Stimulated activated CD8-positive, alpha-beta memory T cell treated with anti-CD3 and anti-CD28 coated beads, Interleukin-12 subunit alpha, Interleukin-12 subunit beta, amount 100 ng/mL, for 24 hours (primary cell): ENCODE results near the gene MEGF9.
"Not testable (repeated sequence)": the region's sequence is repeated elsewhere in the genome, so short reads cannot be mapped to it uniquely, and the experiment has no call there.

Experiments used
- DNase-seq: peaks from one replicate; pipeline ENCODE4 v3.0.0-alpha.2; 2020; ENCODE audit errors: extremely low read depth

MEGF9 gene

DNA sequence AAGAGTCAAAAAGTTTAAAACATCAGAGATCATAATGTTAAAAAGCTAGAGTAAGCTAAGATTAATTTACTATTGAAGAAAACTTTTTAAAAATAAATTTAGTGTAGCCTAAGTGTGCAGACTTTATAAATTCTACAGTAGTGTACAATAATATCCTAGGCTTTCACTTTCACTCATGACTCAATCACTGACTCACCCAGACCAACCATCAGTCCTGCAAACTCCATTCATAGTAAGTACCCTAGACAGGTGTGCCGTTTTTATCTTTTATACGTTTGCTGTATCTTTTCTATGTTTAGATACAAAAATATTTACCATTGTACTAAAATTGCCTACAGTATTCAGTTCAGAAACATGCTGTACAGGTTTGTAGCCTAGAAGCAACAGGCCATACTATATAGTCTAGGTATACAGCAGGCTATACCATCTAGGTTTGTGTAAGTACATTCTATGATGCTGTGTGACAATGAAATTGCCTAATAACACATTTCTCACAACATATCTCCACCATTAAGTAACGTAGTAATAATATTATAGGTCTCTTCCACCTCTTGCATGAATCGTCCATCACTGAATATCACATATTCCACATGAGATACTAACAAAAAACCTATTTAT lies 59.2 kb downstream of the MEGF9 start:
- no peak for DNase-seq

DNA sequence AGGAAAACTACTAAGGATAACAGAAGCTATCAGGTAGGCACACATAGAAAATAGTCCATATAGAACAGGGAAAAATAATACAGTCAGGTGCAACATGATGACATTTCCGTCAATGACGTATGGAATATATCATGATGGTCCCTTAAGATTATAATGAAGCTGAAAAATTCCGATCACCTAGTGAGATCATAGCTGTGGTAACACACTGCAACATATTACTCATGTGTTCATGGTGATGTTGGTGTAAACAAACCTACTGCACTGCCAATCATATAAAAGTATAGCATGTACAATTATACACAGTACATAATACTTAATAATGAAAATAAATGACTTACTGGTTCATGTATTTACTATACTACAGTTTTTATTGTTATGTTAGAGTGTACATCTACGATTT lies 60.0 kb downstream of the MEGF9 start:
- DNase-seq = no peak

DNA sequence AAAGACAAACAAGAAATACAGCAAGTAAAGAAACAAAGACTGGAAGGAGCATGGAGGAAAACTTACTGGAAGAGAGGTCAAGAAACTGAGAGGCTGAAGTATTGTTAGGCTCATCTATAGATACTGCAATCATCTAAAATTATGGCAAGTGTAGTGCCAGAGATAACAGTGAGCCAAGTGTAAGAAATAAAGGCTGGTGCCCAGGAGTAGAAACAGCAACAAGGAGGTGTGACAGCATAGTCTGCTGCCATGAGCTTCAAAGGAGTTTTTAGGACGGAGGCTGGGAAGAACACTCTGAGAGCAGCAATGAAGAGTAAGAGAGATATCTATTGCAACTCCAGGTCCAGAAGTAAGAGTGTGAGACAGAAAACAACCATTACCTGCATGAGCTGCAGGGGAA lies 60.5 kb downstream of the MEGF9 start:
- DNase-seq = no peak

DNA sequence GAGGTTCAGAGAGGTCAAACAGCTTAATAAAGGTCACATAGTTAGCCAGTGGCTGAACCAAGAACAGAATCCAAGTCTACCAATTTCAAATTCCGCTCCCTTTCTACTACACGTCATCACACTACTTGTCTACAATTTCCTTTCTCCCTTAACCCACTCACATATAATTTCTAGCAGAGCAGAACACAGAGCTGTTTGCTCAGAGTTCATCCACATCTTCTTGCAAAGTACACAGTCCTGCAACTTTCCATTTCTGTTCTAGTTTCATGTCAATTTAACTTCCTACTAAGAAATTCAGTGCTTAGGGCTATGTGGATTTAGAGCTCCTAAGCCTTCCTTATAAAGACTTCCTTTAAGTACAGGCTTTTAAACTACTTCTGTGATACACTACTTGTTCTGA lies 61.3 kb downstream of the MEGF9 start:
- DNase-seq = no peak

DNA sequence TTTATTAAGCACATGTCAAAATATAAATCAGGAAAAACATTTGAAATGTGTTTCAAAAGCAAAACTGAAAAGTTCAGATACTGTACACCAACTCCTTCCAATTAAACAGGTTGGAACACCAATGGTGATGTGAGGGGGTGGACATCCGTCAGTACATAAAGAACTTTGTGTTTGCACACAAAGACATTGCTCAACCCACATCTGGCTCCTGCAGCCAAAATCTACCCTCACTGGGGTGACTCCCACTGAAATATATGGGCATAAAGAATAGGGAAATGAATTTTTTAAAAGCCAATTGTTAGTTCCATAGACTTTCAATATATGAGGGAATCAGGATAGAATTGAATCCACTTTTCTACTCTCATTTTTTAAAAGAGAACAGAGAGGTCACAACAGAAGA lies 63.9 kb downstream of the MEGF9 start:
- no peak for DNase-seq

DNA sequence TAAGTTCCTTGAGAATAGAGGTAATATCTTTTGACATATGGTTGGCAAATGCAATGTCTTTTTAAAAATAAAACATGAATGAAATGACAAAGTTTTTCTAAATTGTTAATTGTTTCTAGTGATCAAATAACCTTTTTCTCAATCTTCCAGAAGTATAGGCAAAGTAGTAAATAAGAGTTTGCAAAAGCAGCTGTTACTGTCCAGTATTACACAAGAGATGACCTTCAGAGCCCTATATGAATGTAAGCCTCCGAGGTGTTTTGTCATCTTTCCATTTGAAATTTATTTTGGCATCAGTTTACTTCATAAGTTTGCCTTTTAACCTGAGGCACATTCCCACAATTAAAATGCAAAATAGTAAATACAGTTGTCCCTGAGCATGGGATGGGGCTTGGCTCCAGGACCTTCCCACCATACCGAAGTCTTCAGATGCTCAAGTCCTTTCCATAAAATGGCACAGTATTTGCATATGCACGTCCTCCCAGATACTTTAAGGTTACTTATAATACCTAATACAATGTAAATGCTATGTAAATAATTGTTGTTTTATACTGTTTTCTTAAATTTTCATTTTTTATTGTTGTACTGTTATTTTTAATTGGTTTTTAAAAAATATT lies 65.6 kb downstream of the MEGF9 start:
- no peak for DNase-seq

DNA sequence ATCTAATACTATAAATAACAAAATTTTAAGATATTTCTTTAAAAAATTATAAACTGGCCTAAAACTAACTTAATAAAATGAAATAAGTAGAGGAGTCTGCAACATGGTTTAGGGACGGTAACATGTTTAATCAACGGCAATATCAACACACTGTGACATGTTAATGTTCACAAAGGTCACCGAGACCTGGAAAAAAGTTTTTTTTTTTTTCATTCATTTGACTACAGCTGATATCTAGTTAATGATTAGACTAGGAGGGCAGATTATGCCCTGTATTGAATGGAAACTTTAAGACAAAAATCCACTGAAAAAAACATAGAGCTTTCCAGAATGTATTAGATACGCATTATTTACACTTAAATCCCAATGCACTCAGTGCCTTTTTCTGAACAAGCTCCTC lies 67.3 kb downstream of the MEGF9 start:
- DNase-seq = no peak

DNA sequence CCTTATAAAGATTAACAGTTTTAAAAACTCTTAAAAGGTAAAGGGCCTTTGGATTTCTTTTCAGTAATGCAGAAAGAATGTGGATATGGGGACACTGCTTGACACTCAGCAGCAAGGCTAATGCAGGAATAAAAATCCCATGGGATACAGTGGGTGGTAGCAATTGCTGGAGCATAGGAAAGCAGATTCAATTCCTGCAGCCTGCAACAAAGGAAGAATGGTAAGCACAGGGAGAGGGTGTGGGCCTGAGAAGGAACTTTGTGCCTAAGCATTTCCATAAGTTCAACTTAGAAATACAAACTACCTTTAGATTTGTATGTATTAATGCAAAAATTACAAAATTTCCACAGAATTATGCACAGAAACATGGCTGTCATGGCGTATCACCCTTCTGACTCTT lies 68.5 kb downstream of the MEGF9 start:
- DNase-seq = no peak

DNA sequence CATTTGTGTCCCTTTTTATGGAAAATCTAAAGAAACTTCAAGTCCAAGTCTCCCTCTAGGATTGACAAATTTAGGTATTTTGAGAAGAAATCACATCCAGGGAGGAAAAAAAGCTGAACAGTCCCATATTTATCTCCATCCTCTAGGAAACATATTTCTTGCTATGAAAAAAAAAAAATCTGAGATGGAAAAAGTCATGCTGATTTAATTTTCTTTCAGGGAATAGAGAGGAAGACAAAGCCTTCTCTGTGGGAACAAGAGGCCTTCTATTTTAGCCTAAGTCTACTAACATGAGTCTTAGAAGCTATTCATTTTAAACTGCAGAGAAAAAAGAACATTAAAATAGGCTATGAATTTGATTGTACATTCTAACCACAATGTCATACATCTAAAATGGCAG lies 71.2 kb downstream of the MEGF9 start:
- DNase-seq = no peak

DNA sequence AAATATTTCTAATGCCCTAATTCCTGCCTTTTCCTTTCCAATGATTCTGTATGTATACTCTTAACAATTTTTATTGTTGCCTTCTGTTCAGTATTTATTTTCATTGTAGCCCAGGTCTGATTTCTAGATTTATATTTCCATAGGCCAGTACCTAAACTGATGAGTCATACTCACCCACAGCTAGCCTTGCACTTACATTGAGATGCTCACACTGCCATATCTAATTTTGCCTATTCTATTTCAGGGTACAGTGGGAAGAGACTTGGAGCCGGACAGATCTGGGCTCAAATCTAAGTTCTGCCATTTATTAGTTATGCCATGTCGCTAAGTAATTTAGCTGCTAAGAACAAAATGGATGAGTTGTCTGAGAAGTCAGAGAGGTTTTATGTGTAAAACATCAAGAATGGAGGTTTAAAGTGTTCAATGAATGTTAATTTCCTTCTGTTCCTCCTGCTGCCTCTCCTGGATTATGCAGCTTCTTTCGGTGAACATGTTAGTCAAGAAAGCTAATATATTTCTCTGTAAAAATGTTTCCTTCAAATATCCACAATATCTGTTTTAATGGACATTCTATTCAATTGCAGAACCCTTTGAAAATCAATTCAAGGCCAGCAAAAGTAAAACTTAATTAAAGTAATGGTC lies 72.0 kb downstream of the MEGF9 start:
- no peak for DNase-seq

DNA sequence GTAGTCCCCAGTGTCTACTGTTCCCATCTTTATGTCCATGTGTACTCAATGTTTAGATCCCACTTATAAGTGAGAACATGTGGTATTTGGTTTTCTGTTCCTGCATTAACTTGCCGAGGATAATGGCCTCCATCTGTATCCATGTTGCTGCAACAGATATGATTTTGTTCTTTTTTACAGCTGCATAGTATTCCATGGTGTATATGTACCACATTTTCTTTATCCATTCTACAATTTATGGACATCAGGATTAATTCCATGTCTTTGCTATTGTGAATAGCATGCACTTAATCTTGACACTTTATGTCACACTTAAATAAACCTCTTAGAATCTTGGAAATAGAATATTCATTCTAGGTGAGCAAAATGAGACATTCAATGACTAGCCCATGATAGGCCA lies 73.4 kb downstream of the MEGF9 start:
- DNase-seq = not testable (repeated sequence)

DNA sequence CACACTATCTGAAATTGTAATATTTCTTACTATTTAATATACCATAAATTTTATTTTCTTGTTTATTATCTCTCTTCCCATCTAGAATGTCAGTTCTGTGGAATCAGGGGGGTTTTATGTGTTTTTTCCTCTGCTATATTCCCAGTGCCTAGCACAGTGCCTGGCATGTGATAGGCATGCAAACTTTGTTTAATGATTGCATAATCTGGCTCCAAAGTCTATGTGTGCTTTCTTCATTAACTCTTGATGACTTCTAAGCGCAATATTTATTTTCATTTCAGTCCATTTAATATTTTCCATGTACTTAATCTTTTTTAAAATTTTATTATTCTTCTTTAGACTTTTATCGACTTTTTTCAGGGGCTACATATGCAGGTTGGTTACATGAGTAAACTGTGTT lies 73.9 kb downstream of the MEGF9 start:
- DNase-seq = no peak

DNA sequence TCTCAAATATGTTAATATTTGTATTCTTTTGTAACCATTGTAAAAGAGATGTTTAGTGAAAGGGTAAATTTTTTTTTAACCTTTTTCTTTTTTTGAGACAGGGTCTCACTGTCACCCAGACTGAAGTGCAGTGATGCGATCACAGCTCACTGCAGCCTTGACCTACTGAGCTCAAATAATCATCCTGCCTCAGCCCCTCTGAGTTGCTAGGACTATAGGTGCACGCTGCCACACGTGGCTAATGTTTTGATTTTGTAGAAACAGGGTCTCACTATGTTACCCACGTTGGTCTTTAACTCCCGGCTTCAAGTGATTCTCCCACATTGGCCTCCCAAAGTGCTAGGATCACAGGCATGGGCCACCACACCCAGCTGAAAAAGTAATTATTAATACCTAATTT lies 76.4 kb downstream of the MEGF9 start:
- DNase-seq = no peak

DNA sequence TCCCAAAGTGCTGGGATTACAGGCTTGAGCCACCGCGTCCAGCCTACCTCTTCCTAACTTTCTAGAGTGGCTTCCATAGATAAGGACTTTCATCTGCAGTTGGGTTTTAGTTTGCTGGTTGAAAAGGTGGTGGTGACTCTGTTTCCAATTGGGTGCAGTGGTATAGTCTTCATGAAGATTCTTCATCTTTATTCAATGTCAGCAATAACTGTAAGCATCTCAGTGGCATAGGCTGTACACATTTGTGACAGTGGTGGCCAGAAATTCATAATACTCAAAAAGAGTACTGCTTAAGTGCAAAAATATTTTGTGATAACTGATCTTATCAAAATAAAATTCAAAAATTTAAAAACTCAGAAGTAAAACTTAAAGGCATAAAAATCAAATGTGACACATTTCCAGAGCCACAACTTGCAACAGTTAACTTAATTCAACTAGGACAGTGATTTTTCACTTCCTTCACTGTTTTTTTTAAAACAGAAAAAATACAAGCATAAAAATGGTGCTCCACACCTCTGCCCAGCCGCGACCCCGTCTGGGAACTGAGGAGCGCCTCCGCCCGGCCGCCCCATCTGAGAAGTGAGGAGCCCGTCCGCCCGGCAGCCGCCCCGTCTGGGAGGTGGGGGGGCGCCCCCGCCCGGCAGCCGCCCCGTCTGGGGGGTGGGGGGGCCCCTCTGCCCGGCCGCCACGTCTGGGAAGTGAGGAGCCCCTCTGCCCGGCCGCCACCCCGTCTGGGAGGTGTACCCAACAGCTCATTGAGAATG lies 77.9 kb downstream of the MEGF9 start:
- DNase-seq = no peak

DNA sequence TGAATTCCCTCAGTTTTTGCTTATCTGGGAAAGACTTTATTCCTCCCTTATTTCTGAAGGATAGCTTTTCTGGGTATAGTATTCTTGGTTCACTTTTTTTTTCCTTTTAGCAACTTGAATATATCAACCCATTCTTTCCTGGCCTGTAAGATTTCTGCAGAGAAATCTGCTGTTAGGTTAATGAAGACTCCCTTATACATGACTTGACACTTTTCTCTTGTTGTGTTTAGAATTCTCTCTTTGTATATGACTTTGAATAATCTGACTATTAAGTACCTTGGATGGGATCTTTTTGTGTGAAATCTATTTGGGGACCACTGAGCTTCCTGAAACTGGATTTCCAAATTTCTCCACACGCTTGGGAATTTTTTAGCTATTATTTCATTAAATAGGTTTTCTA lies 79.3 kb downstream of the MEGF9 start:
- no peak for DNase-seq

DNA sequence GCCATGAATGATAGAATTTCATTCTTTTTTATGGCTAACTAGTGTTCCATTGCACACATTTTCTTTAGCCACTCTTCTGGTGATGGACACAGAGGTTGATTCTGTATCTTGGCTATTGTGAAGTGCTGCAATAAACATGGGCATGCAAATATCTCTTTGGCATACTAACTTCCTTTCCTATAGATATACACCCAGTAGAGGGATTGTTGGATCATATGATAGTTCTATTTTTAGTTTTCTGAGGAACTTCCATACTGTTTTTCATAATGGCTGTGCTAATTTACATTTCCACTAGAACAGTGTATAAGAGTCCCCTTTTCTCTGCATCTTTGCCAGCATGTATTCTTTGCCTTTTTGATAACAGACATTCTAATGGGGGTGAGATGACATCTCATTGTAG lies 83.9 kb downstream of the MEGF9 start:
- no peak for DNase-seq

DNA sequence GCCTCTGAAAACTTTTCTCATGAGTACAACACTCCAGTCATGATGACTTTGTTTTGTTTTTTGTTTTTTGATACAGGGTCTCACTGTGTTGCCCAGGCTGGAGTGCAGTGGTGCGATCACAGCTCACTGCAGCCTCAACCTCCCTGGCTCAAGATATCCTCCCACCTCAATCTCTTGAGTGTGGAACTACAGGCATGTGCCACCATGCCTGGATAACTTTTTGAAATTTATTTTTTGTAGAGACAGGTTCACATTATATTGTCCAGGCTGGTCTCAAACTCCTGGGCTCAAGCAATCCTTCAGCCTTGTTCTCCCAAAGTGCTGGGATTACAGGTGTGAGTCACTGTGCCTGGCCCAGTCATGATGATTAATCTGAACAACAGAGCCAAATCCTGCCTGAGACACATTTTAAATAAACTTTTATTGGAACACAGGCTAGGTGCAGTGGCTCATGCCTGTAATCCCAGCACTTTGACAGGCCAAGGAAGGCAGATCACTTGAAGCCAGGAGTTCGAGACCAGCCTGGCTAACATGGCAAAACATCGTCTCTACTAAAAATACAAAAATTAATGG lies 85.3 kb downstream of the MEGF9 start:
- not testable (repeated sequence) for DNase-seq

DNA sequence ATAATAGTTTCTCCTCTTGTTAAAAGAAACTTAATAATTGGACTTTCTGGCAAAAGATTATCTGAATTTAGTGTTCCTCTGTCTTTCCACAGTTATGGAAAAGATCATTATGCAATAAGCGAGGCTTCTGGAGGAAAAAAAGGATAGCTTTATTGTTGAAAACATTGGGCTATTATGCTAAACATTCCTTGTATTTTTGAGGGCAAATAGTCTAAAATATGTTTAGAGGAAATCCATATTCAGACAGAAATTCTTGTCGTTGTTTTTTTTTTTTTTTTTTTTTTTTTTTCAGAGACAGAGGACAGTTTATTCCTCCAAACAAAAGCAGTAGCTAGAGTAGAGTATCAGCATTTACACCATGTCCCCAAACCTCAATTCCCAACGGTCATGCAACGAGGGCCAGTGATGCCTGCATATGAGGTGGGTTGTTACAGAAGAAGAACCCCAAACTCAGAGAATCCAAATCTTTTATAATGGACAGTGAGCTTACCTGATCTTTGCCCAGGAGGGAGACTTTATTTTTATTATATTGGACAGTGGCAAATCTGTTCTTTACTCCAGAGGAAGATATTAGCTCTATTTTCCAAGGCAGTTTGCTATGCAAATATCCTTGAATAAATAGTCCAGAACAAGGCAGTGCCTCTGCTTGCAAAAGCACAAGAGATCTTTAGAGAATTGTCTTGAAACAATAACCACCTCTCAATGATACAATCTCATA lies 85.9 kb downstream of the MEGF9 start:
- no peak for DNase-seq

DNA sequence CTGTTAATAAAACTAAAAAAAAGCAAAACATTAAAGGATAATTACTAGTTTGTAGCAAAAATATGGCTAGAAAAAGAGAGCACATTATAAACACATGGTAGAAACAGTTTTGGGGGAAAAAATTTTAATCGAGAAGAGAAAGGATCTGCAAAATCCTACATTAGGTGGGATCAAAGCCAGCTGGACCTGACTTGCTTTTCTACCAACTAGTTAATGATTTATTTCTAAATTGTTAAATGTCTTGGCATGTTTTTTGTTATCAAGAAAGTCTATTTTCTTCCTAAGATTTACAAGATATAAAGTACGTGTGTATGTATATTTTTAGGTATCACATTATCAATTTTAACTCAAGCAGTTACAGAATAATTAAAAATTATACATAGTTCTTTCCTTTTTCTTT lies 87.2 kb downstream of the MEGF9 start:
- DNase-seq = no peak

DNA sequence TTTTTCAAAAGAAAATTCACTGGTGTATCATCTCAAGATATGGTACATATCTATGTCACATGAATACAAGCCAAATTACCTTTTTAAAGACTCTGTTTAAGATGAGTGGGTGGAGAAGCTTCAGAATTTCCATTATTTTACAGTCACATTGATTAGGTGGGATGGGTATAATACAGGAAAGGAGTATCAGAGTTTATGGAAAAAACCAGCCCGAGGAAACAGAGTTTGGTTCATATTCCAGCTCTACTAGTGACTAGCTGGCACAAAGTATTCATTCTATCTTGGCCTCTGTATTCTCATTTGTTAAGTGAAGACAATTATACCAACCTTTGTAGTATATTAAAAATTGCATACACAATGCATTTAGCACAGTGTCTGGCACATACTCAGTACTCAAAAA lies 87.8 kb downstream of the MEGF9 start:
- no peak for DNase-seq

DNA sequence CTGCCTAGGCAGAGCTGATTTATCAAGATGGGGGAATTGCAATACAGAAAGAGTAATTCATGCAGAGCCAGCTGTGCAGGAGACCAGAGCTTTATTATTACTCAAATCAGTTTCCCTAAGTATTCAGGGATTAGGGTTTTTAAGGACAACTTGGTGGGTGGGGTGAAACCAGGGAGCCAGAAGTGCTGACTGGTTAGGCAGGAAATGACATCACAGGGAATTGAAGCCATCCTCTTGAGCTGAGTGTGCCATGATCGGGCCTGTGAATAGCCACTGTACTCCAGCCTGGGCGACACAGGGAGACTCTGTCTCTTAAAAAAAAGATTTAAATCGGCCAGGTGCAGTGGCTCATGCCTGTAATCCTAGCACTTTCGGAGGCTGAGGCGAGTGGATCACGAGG lies 89.0 kb downstream of the MEGF9 start:
- DNase-seq = no peak

DNA sequence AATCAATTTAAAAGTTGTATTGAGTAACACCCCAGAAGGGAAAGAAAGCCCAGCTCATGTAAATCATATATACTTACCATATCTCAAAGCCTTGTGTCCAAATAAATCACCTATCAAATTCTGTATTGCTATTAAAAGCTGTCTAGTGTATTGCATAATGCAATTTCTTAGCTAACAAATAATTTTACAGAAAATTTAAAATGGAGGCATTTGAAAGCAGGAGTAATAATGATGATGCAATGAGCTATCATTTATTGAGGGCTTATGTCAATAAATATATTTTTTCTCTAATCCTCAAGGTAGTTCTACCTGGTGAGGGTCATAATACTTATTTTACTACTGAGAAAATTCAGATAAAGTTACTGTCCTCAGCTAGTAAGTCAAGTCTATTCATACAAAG lies 91.5 kb downstream of the MEGF9 start:
- DNase-seq = no peak
